Ectodermal cell (in vitro differentiated cells): ENCODE results near the gene FILIP1.

Source experiments
- H3K27ac ChIP-seq: 2 replicates; pipeline ENCODE4 v1.7.0; 2013; ENCODE audit warnings: mild to moderate bottlenecking, low read depth, low read length; ENCODE audit not compliant: insufficient read depth, poor library complexity, severe bottlenecking
- H3K27me3 ChIP-seq: 2 replicates; pipeline ENCODE4 v1.7.0; 2013; ENCODE audit warnings: mild to moderate bottlenecking, low read length; ENCODE audit not compliant: insufficient read depth, control insufficient read depth, poor library complexity, severe bottlenecking
- H3K36me3 ChIP-seq: one replicate; pipeline ENCODE4 v1.7.0; 2013; ENCODE audit warnings: low read length; ENCODE audit not compliant: control insufficient read depth, insufficient read depth
- H3K4me1 ChIP-seq: one replicate; pipeline ENCODE4 v1.7.0; 2013; ENCODE audit warnings: low read length; ENCODE audit not compliant: control insufficient read depth, insufficient read depth
- H3K4me3 ChIP-seq: 2 replicates; pipeline ENCODE4 v1.7.0; 2013; ENCODE audit warnings: low read depth, low read length, control low read depth; ENCODE audit not compliant: insufficient read depth
- H3K9me3 ChIP-seq: 2 replicates; pipeline ENCODE4 v1.7.0; 2013; ENCODE audit warnings: mild to moderate bottlenecking, low read length, moderate library complexity; ENCODE audit not compliant: control insufficient read depth
- WGBS, 2 experiments: methylation state at CpG; one replicate each; pipeline ENCODE4 v1.1.7; 2013; ENCODE audit warnings: missing lambda C conversion rate in 2 of 2; 5-methylcytosine and 5-hydroxymethylcytosine counted together

FILIP1 gene

GRCh38 chr6:75287424-75287823, 206.2 kb downstream of the FILIP1 start:
- Histone ChIP-seq H3K27ac (no peak overlapping the region), H3K4me1 (peaks cover 14% of the 10 kb centered on the region), H3K9me3 (no peaks in the 10 kb centered on the region), H3K27me3 (no peaks in the 10 kb centered on the region), H3K36me3 (no peaks in the 10 kb centered on the region), H3K4me3 (no peak overlapping the region)
- 83 to 100% methylated on average over 1 of the region's 1 CpG for WGBS, 2 experiments

GRCh38 chr6:75286955-75287354, 206.6 kb downstream of the FILIP1 start:
- peaks cover 14% of the 10 kb centered on the region for H3K4me1 ChIP-seq
- H3K27ac ChIP-seq = no peak overlapping the region
- no peaks in the 10 kb centered on the region for H3K9me3 ChIP-seq
- H3K4me3 ChIP-seq = no peak overlapping the region
- no peaks in the 10 kb centered on the region for H3K27me3 ChIP-seq
- WGBS, 2 experiments = 87 to 98% methylated on average over 2 of the region's 2 CpGs
- no peaks in the 10 kb centered on the region for H3K36me3 ChIP-seq

- Histone ChIP-seq H3K27me3 (no peaks in the 10 kb centered on the region), H3K4me3 (peak overlapping the region; percentile 72), H3K4me1 (peaks cover 8% of the 10 kb centered on the region), H3K9me3 (no peaks in the 10 kb centered on the region), H3K36me3 (no peaks in the 10 kb centered on the region), H3K27ac (no peak overlapping the region)
- 6 to 21% methylated on average over 3 to 4 of the region's 6 CpGs for WGBS, 2 experiments
These were observed 208.3 kb downstream of the FILIP1 start for GRCh38 chr6:75285283-75285639.

GRCh38 chr6:75284632-75285282, 208.8 kb downstream of the FILIP1 start, which contains the start of gene TMEM30A:
Gene TMEM30A (minus strand): TSS chr6:75284792. CDS start chr6:75284638, 154 bp downstream.
- WGBS, 2 experiments = 0% methylated on average over 55 of the region's 55 CpGs
- Histone ChIP-seq H3K36me3 (no peaks in the 10 kb centered on the region), H3K4me3 (peak within 1 kb of the TSS; percentile 72), H3K4me1 (peaks cover 7% of the 10 kb centered on the region), H3K27ac (peak within 1 kb of the TSS; percentile 68), H3K9me3 (no peaks in the 10 kb centered on the region), H3K27me3 (no peaks in the 10 kb centered on the region)

GRCh38 chr6:75283907-75284631, 209.5 kb downstream of the FILIP1 start:
- Histone ChIP-seq H3K4me3 (peak overlapping the region; percentile 72), H3K9me3 (no peaks in the 10 kb centered on the region), H3K27ac (peak overlapping the region; percentile 68), H3K27me3 (no peaks in the 10 kb centered on the region), H3K36me3 (no peaks in the 10 kb centered on the region), H3K4me1 (peaks cover 7% of the 10 kb centered on the region)
- 0 to 1% methylated on average over 32 to 36 of the region's 36 CpGs for WGBS, 2 experiments

GRCh38 chr6:75282706-75283105, 210.9 kb downstream of the FILIP1 start:
- Histone ChIP-seq H3K27ac (no peak overlapping the region), H3K27me3 (no peaks in the 10 kb centered on the region), H3K36me3 (no peaks in the 10 kb centered on the region), H3K9me3 (no peaks in the 10 kb centered on the region), H3K4me1 (peaks cover 7% of the 10 kb centered on the region), H3K4me3 (peak overlapping the region; percentile 26)
- 57 to 78% methylated on average over 1 to 2 of the region's 2 CpGs for WGBS, 2 experiments

GRCh38 chr6:75281653-75282052, 211.9 kb downstream of the FILIP1 start:
- Histone ChIP-seq H3K4me3 (peak overlapping the region; percentile 11), H3K27ac (no peak overlapping the region), H3K9me3 (no peaks in the 10 kb centered on the region), H3K27me3 (no peaks in the 10 kb centered on the region), H3K36me3 (no peaks in the 10 kb centered on the region), H3K4me1 (peaks cover 7% of the 10 kb centered on the region)

GRCh38 chr6:75280131-75280855, 213.3 kb downstream of the FILIP1 start:
- no peak overlapping the region for H3K27ac ChIP-seq
- no peak overlapping the region for H3K4me3 ChIP-seq
- H3K4me1 ChIP-seq = peaks cover 2% of the 10 kb centered on the region
- H3K27me3 ChIP-seq = no peaks in the 10 kb centered on the region
- 96% methylated on average over 4 of the region's 4 CpGs for WGBS, 2 experiments
- peaks cover 2% of the 10 kb centered on the region for H3K36me3 ChIP-seq
- no peaks in the 10 kb centered on the region for H3K9me3 ChIP-seq

- Histone ChIP-seq H3K27ac (no peak overlapping the region), H3K36me3 (peaks cover 4% of the 10 kb centered on the region), H3K4me3 (no peak overlapping the region), H3K4me1 (peaks cover 2% of the 10 kb centered on the region), H3K9me3 (no peaks in the 10 kb centered on the region), H3K27me3 (no peaks in the 10 kb centered on the region)
- 83 to 96% methylated on average over 1 to 2 of the region's 2 CpGs for WGBS, 2 experiments
These were observed 214.2 kb downstream of the FILIP1 start for GRCh38 chr6:75279418-75279817.

GRCh38 chr6:75278474-75279077, 215.0 kb downstream of the FILIP1 start:
- Histone ChIP-seq H3K36me3 (peaks cover 4% of the 10 kb centered on the region), H3K4me1 (peaks cover 2% of the 10 kb centered on the region), H3K4me3 (no peak overlapping the region), H3K27ac (no peak overlapping the region), H3K9me3 (no peaks in the 10 kb centered on the region), H3K27me3 (no peaks in the 10 kb centered on the region)
- 82 to 86% methylated on average over 4 of the region's 4 CpGs for WGBS, 2 experiments
